Measurements from ENCODE around the gene INPPL1.

- TF ChIP-seq CTCF (IDR thresholded peaks at IDR 0.05; ENCODE audit: borderline replicate concordance, extremely low read depth, low read length, poor library complexity, severe bottlenecking) (no peak), EZH2 (IDR thresholded peaks at IDR 0.05; ENCODE audit: borderline replicate concordance, low read depth, low read length, severe bottlenecking) (no peak)
Measured at GRCh38 chr11:72226701-72227100, 2.1 kb downstream of the INPPL1 start.
